ENCODE data around the gene CDC42BPB.

The CDC42BPB gene

DNA sequence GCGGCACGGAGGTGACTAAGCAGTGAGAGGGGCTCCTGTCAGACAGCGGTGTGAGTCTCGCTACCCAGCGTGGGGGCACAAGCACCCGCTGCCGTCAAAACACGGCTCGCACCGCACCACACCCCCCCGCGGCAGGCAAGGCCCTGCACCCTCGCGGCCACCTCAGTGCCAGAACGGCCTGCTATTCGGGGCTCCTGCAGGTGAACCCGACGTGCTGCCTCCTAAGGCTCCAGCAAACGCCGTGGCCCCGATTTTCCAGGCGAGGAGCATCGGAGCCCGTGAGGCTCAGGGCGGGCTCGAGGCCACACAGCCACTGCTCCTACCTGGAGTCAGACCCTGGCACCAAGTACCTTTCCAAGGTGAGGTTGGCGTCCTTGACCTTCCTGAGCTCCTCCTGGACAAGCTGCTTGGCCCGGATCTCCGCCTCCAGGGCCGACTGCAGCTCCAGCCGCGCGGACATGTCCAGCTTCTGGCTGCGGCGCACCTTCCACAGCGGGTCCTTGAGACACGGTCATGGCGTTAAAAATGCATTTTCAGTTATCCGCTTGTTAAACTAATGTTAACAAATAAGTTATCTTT, 93.1 kb downstream of the CDC42BPB start:
- DNase-seq: no peak

- DNase-seq: no peak
These were observed 95.2 kb downstream of the CDC42BPB start for GRCh38 chr14:102962111-102962627.

- DNase-seq: no peak
These were observed 98.9 kb downstream of the CDC42BPB start for GRCh38 chr14:102958461-102958860.

GRCh38 chr14:102957222-102957621, 100.1 kb downstream of the CDC42BPB start:
- no peak for DNase-seq

DNA sequence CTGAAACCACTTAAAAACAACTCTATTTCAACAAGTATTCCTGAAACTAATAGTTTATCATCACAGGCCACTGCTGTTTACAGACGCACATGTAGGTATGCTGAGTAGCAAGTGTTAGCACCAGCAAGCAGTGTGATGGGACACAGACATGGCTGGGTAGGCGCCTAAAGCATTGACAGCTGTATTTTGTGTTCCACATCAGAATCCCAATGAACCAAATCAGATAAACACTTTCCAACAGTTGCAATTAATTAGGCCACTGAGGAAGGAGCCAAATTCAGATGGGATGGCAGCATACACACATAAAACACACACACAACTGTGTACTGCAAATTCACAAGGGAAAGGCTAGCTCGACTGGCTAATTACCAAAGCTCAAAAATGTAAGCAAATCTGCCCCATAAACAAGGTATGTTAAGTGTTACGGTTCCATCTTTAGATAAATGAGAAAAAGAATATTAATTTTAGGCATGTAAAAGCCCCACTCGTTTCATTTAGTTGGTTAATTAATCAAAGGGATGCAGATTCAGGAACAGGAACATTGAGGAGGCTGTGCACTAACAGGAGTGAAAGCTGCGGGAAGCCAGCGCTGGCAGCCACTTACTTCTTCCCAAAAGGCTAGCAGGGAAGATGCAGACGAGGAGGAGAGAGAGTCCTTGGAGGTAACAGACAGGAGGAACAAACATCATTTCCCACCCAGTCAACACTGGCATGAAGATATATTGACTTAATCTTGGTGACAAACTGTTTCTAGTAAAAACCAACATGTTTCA, 101.5 kb downstream of the CDC42BPB start:
- DNase-seq: no peak

GRCh38 chr14:102954081-102954789, 103.1 kb downstream of the CDC42BPB start:
- DNase-seq: no peak

- DNase-seq: no peak
These were observed 104.2 kb downstream of the CDC42BPB start for GRCh38 chr14:102953100-102953499.

- no peak for DNase-seq
These were observed 105.1 kb downstream of the CDC42BPB start for GRCh38 chr14:102952276-102952675.

DNA sequence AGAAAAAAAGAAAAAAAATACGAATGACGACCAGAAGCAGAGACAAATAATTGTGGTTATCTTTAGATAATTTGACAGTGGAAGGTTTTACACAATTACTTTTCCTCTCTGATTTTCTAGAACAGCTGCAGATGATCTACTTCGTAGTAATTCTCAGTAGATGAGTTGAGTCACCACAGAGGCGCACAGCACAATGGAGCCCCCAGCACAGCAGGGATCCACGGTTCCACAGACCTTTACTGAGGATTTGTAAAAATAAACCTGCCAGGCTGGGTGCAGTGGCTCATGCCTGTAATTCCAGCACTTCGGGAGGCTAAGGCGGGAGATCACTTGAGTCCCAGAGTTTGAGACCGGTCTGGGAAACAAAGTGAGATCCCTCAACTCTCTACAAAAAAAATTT, 105.5 kb downstream of the CDC42BPB start:
- no peak for DNase-seq

DNA sequence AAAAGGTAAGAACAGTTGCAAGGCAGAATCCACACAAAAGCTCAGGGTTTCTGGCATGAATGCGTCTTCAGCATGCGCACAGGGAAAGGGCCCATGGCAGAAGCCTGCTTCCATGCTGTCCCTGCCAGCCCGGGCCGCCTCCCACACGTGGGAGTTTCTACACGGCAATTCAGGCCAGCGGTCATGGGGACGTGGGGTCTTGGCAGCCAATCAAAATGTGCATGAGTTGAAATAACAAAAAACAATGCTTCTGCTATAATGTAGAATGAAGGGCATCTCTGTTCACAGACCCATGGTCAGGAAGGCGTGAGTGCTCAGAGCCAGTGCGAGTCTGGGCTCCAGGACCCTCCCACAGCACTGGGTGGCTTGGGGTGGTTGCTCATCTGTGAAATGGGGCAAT, 106.3 kb downstream of the CDC42BPB start:
- no peak for DNase-seq

DNA sequence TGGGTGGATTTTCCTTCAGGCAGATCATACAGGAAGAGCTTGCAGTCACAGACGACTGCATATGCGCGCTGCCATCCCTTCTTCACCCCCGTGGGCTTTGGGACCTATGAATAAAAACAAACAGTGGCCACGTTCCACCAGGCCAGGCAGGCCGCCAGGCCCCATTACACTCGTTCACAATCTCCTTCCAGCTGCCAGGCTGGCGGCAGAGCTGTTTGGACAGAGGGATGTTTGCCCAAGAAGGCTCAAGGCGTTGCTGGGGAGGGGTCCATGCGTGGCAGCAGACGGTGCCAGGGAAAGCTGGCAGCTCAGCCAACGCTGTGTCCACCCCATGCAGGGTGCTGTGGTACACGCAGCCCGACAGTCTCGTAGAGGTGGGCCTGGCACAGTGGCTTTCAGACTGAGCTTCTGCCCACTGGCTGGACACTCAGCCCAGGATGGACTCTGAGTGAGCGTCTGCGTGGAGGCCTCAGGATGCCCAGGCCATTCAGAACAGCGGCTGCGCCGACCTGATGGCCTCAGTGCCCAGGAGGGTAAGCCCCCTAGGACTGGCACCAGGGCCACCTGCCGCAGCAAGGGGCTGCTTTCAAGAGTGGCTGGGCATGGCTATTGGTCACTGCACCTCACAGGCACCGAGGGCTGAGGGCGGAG, 107.4 kb downstream of the CDC42BPB start:
- DNase-seq: no peak

GRCh38 chr14:102949062-102949800, 108.1 kb downstream of the CDC42BPB start:
- peak in 1 of 2 experiments; percentile 36 for DNase-seq

GRCh38 chr14:102948698-102949061, 108.7 kb downstream of the CDC42BPB start:
- no peak for DNase-seq

- DNase-seq: no peak
These were observed 109.8 kb downstream of the CDC42BPB start for GRCh38 chr14:102947321-102948103.

GRCh38 chr14:102945346-102946130, 111.8 kb downstream of the CDC42BPB start:
- no peak for DNase-seq

DNA sequence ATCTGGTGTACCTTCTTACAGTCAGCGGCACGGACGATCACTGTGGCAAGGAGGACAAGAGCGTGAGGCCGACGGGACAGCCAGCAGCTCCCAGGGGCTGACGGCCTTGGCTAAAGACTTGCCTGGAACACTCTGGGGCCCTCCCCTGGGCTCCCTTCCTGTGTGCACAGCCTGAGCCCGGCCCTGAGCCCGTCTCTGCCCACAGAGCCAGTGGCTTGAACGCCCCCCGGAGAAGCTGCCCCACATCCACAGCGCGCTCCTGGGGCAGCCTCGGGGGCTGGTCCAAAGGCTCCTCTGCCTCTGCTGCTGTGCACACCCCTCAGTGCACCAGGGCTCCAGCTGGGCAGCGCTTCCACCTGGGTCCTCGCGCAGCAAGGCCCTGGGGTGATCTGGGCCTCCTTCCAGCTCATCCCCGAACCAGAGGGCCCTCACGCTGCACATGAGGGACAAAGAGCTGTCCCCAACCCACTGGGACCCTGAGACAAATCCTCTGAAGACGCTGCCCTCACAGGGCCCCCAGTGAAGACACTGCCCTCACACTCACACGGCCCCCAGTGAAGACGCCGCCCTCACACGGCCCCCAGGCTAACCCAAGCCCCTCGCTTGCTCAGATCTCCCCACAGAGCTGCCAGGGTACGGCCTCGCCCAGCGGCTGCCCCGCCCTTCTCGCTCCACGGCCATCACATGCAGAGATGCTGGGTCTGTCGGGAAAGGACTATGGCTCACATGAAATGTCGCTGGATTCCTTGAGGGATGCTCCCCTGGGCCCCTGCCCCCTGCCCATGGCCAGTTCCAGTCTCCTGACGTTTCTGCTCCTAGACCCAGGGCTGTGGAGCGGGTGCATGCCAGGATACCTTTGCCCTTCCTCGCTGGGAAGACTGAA, 112.7 kb downstream of the CDC42BPB start:
- DNase-seq: no peak

GRCh38 chr14:102943979-102944378, 113.4 kb downstream of the CDC42BPB start:
- no peak for DNase-seq

DNA sequence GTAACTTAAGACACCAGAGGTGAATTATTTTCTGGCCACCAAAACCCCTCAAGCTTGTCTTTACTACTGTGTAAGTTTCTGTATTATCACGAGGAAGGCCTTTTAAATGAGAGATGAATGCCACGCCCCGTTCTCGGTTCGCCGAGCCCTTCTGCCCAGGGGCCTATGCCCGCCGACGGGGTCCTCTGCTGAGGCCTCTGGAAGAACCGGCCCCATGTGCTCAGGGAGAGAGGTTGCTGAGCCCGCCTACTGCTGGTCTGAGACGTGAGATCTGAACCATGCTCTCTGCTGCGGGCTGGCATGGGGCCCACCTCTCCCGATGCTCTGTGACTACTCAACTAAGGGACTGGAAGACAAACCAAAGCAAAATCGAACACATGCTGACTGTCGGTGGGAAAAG, 113.9 kb downstream of the CDC42BPB start:
- no peak for DNase-seq

- DNase-seq: no peak
These were observed 115.3 kb downstream of the CDC42BPB start for GRCh38 chr14:102942069-102942468.

Measured in activated CD4-positive, alpha-beta T cell treated with anti-CD3 and anti-CD28 coated beads, Interleukin-2, amount 50 U/mL, for 48 hours (primary cell).